Measurements from ENCODE around the gene MACROD2. TPM values are rescaled to one million over a fixed set of nuclear protein-coding genes. Genes with fewer than 3 reads are reported as not detected.

MACROD2 gene
- total and polyA plus RNA-seq, 2 experiments from 2014 or later = 2.8 to 4.3 TPM

- TF ChIP-seq ZNF462 (CRISPR knock-in tag; IDR thresholded peaks at IDR 0.05) = no peak
These were observed 239.5 kb downstream of the MACROD2 start (continued) for GRCh38 chr20:14234666-14235295.

GRCh38 chr20:14235355-14235754 lies 240.0 kb downstream of the MACROD2 start:
- ATAC-seq = no peak
- no peak for TF ChIP-seq CTCF (conservative IDR thresholded peaks at IDR 0.05; ENCODE audit: low read depth in 2 of 2)
- no peak for TF ChIP-seq NANOG (IDR thresholded peaks at IDR 0.05; ENCODE audit: borderline replicate concordance)
- TF ChIP-seq EZH2phosphoT487 (IDR thresholded peaks at IDR 0.05; ENCODE audit: unreplicated experiment) = no peak
- no peak for TF ChIP-seq REST (IDR thresholded peaks at IDR 0.05; ENCODE audit: unreplicated experiment)
- no peak for TF ChIP-seq POLR2AphosphoS5 (IDR thresholded peaks at IDR 0.05; ENCODE audit: low read depth)
- TF ChIP-seq STAT1 (IDR thresholded peaks at IDR 0.05; ENCODE audit: unreplicated experiment) = no peak
- no peak for TF ChIP-seq CREB1 (CRISPR knock-in tag; IDR thresholded peaks at IDR 0.05; ENCODE audit: low read depth)

More at GRCh38 chr20:14235355-14235754, 240.0 kb downstream of the MACROD2 start:
- peaks cover 3% of the 10 kb centered on the region; the same call in 1 of the 3 replicates for H3K9me3 Mint-ChIP-seq
- no peak for DNase-seq (ENCODE audit: low spot score)
- Histone ChIP-seq H3K4me1 (ENCODE audit: insufficient read depth) (no peaks in the 10 kb centered on the region), H3F3A (replicated peaks; ENCODE audit: low read depth) (no peaks in the 10 kb centered on the region), H3K27me3 (ENCODE audit: insufficient read depth) (no peaks in the 10 kb centered on the region), H3K9me2 (ENCODE audit: insufficient read depth) (no peaks in the 10 kb centered on the region), H3K36me3 (ENCODE audit: insufficient read depth) (no peaks in the 10 kb centered on the region), H3K4me3 (no peak overlapping the region), H3K4me2 (no peak overlapping the region), H4K20me1 (replicated peaks; ENCODE audit: insufficient read depth) (no peaks in the 10 kb centered on the region), H3K79me2 (replicated peaks; ENCODE audit: insufficient read depth) (no peaks in the 10 kb centered on the region), H3K27ac (ENCODE audit: low read depth) (no peak overlapping the region), H2AFZ (no peak overlapping the region)
- no peak overlapping the region for H3K27ac Mint-ChIP-seq
- H3K4me1 Mint-ChIP-seq = no peaks in the 10 kb centered on the region
- H3K4me3 Mint-ChIP-seq = no peak overlapping the region
- no peaks in the 10 kb centered on the region for H3K36me3 Mint-ChIP-seq (ENCODE audit: low read depth)
- no peaks in the 10 kb centered on the region for H3K27me3 Mint-ChIP-seq (ENCODE audit: insufficient read depth, low read depth, poor library complexity)

Measured in GM23338 (cell line).